Measurements from ENCODE around the gene FRMD4B.

FRMD4B gene

DNA sequence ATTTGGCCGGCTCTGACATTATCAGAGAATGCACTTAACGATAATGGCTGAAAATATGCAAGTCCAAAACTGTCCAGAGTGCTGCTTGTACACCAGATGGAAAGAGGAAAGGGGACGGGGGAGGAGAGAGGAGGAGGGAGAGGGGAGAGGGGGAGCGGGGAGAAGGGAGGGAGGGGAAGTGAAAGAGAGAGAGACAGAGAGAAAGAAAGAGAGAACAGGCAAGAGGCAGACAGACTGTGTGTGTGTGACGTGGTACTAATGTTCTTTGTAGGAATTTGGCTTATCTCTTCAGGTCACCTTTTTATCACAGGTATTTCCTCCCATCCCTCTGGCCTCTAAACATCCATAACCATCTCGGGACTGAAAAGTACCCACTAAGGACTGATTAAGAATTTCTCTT, 188.4 kb downstream of the FRMD4B start:
- DNase-seq = no peak

DNA sequence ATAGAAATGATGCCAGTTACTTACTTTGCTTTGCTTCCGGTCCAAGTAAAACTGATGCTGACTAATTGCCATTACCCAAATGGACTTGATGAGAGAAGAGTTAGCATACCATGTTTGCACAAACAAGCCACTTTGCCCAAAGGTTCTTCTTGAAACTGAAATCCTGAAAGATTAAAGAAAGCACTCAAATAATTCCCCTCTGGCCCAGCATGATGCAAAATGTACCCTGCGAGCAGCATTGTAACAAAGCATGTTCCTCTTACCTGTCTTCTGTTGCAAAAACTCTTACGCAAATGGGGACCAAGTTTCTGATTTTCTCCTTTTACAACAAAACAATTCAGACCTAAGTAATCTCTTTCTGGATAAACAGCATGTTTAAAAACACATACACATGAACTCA, 189.0 kb downstream of the FRMD4B start:
- DNase-seq = no peak

DNA sequence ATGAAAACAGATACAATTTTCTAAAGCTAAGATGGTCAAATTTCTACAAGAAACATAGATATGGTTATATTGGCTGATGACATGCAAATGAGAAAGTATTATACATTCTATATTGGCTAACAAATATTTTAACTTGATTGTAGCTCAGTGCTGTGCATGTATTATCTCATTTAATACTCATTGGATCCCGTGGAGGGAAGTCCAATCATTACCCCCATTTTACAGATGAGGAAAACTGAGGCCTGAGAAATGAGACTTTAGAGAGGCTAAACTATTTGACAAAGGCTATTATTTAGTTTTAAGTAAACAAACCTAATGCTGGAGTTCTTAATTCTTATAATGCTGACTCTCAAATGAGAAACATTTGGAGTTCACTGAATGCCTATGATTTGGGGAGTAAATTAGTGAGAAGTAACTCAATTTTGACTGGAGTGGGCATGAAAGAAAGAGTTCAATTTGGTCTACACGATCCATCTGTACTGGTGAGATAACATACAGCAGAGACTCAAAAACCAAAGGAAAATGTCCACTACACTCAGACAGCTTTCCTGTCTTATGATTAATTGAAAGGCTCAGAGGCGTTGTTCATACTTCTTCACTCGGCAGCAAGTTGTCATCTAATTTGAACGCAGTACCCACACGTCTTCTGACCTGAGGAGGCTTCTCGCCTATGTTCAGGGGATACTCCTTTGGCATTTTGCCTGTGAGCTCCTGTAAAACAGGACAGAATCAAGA, 191.3 kb downstream of the FRMD4B start:
- no peak for DNase-seq

DNA sequence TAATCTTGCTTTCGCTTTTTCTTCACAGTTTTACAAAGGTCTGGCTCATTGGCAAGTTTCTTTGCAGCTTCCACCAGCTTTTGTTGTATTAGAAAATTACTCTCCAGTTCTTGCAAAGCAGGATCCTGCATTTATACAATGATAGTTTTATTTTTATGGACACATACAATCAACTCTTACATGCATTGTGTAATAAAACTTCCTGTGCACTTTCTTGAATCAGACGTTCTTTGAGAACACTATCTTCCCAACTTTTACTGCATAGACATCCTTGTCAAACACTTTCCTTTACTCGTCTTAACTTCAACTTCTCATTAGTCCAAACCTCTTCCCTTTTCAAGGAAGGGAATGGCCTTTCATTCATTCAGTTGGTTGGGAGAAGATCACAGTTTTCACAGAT, 192.1 kb downstream of the FRMD4B start:
- DNase-seq = no peak

DNA sequence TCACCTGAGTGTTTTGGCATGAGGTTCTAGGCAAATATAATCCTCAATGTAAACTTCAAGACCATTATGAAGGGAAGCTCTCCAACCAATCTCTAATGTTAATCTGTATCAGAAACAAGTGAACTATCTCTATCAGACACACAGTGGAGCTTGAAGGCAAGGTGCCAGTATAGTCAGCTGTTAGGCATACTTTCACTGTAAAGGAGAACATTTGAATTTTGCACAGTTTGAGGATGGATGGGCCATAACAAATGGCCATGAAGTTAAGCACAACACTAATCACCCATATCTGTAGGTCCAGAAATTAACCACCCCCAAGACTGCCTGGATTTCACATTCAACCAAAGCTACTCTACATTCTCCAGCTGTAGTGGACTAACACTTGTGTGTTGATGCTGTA, 194.4 kb downstream of the FRMD4B start:
- no peak for DNase-seq

DNA sequence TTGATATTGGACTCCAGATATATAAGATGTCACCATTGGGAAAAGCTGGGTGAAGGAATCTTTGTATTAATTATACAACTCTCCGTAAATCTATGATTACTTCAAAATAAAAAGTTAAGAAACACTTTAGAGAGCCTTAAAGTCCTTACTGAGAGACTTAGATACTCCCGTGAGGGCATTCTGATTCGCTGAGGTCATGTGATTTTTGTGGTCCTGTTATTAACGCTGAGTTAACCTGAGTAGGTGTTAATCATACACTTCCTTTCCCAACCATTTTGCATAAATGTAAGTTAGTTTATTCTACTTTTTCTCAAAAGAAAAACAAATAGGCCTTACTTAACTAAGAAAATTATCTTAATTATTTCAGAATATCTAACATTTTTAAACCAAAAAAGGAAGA, 196.4 kb downstream of the FRMD4B start:
- DNase-seq = no peak

DNA sequence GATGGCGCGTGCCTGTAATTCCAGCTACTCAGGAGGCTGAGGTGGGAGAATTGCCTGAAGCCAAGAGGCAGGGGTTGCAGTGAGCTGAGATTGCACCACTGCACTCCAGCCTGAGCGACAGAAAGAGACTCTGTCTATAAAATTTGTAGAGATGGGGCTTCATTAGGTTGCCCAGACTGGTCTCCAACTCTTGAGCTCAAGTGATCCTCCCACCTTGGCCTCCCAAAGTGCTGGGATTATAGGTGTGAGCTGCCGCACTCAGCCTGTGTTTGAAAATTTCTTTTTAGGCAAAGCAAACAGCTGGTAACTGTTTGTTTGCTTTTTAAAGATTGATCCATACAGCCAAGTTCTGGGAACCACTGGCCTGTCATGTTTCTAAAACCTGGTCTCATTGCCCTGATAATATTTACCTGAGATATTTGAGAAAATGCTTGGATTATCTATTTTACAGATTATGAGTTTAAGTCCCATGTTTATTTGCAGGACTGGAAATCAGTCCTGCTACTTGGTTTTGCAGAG, 199.3 kb downstream of the FRMD4B start:
- no peak for DNase-seq

DNA sequence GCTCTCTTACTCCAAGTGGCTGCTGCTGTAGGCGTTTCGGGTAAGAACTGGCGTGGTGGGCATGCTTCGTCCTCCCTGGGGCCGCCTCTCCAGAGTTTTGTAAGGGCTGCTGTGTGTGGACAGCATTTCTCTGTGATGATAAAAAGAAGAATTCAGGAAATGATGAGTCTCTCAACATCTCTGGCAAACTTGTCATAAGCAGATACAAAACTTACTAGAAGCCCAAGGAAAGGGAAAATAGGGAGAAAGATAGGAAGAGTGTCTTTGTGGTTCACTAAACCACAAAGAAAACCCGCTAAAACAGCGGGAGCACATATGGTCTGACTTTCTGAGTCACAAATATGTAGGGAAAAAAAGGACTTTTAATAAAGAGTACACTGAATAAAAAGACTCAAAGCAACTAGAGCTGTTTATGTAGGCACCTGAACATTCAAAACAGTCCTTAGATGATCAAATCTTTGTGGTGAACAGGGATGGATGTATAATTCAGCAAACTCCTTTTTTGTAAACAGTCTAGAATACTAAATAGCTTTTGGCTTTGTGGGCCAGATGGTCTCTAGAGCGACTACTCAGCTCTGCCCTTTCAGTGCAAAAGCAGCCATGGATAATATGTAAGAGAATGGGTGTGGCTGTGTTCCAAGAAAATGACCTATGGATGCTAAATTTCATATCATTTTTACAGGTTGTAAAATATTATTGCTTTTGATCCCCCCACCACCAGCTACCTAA, 203.1 kb downstream of the FRMD4B start:
- DNase-seq = no peak

DNA sequence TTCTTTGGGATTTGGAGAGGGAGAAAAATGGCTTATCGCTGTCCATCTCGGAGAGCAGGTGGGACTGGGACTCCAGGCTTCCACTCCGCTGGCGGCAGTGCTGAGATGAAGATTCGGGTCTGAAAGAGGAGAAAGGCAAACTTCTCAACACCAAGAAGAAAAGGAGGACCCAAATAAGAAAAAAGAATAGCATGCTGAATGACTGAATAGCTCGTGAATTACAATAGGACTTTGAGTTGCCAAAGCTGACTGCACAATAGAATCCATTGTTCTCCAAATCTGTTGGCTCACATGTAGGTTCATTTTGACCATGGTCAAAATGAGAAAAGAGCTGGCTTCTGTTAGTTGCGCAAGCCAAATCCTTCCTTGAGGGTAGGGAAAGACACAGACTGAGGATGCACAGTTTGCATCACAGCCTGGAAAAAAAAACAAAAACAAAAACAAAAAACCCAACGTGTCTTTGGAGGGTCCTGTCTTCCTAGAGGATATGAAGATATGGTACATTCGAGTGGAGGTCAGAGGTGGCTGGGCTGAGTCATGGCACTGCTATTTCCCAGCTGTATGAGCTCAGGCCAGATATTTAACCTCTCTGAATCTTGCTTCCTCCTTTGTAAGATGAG, 204.2 kb downstream of the FRMD4B start:
- no peak for DNase-seq

DNA sequence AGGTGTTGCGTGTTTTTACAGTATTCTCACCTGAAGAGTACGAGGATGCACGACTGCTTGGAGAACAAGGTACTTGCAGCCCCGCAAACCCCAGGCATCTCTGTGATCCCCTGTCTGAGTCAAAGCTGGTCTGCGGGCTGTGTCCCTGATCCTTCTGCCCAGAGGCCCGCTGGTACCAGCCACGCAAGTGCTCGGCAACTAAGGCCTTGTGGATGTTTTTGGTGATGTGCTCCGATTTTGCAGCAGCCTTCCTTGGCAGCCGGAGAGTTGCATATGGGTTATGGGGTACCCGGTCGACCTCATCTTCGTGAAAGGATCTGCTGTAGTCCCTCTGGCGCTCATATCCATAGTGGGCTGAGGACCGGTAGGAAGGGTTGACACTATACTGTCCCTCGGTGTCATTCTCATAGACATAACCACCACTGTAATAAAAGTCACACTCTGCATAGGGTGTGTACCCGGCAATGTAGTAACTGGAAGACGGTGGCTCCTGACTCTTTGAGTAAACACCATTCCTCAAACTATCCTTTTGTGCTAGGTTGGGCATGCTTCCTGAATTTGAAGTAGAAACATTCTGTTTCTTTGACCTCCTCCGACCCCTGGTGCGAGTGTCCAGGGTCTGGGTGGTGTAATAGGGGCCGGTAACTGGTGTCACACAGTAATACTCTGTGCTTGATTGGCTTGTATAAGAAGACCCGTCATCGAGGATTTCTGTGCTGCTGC, 204.9 kb downstream of the FRMD4B start:
- DNase-seq = no peak

DNA sequence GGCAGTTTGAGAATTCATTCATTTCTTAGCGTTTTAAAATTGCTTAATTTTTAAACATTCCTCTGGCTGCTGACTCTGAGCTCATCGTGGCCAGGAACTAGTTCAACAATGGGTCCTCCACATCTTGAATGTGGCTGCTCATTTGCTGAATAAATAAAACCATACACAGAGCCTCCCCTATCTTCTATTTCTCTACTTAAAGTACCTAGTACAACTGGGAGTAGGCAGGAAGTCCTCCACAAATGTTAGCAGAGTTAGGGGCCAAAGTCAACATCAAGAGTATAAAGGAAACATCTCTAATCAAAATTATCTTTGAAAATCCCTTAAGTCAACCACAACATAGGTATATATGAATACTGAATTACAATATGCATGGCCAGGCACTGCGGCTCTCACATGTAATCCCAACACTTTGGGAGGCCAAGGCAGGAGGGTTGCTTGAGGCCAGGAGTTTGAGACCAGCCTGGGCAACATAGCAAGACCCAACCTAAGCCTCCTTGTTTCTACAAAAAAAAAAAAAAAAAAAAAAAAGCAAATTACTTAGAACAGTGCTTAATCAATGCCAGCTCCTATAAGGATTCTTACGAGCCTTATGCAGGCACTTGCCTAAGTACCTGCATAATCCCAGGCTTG, 206.0 kb downstream of the FRMD4B start:
- DNase-seq = no peak

DNA sequence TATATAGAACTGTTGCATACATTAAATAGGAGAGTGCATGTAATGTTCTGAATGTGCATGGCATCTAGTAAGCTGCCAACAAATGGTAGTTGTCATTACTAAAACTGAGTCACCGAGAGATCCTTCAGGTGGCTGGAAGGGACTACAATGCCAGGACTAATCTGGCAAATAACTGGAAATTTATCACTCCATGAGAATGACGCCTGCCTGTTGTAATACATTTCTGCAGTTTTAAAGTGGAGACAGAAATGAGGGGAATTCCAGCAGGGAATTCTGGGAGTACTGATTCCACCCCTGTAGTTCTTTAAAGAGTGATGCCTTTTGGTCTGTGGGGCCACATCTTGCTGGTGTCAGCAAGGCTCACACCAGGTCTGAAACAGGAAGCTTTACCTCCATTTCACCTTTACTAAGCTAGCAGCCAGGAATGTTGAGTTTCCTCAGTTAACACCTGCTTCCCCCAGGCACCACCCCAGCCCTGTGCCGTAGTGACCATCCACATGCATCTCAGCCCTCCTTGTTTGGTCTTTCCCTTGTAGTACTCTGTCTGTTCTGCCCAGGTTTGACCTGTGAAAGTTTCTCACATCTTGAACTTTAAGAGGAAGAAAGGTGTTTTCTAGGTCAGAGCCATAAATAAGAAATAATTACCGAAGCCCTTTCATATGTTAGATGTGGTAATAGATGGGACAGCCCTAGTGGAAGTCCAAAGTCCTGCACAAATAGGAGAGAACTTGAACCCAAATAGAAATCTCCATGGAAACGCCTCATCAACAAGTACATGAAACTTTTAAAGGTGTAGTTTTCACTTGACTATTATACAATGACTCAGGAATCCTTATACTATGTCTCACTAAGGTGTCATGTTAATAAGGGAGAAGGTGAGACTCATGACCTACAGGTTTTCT, 206.8 kb downstream of the FRMD4B start:
- DNase-seq = no peak

DNA sequence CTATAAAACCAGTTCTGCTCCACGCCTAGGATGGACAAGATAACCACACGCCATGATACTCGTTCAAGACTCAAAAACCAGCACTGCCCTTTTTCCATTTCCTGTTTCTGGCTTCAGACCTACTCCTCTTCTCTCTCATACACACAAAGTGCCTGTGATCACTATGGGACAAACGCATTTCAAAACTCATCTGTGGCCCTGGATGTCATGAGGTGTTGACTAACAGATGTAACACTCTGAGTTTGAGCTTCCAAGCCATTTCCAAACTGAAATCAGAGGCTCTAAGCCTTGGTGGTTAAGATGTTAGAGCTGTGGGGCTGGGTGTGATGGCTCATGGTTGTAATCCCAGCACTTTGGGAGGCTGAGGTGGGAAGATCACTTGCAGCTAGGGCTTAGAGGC, 207.8 kb downstream of the FRMD4B start:
- no peak for DNase-seq

DNA sequence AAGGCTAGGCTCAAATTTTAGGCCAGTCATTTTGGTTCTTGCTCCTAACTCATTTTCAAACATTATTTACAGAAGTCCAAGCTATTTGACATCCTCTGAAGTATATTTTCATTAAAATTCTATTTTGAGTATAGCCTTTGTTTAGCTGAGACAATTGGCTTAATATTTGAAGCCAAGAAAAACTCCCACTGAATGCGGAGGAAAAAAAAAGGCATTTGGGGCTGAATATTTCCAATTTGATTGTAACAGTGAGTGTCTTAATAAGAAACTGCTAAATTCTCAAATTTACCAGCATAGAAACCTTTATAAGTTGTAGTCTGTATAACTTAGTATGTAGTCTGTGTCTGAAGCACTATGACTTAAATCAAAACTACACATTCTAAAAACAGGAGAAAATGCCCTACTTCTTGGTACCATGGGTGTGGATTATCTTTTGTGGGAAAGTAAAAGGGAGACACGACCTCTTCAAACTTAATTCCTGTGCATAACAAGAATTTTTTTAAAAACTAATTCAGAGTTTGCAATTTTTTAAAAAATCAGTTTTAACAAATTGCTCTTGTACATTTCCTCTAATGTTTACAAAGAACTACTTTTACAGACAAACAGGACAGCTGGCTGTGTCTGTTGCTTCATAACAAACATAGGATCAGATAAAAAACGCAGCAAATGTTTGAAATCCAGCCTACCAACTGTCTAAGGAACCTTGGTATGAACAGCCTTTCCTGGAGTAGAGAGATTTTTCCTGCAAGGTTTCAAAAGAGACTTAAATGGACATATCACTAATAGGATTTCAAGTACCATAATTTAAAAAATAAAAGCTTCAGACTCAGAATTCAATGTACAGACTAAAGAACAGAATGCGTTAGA, 210.8 kb downstream of the FRMD4B start:
- no peak for DNase-seq

DNA sequence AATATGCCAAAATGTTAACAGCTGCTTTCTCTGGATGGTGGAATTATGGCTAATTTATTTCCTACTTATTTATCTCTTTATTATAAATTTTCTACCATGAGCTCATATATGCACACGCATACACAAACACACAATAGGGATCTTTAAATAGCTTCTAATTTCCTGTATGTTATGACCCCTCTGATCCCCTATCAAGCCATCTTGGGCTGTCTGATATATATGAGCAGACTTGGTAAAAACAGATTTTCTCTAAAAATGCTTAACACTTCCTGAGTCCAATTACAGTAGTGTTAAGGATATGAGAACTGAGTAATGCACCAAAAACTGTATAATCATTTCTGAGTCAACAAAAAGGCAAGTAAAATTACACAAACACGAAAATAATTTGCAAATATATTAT, 211.4 kb downstream of the FRMD4B start:
- DNase-seq = no peak

DNA sequence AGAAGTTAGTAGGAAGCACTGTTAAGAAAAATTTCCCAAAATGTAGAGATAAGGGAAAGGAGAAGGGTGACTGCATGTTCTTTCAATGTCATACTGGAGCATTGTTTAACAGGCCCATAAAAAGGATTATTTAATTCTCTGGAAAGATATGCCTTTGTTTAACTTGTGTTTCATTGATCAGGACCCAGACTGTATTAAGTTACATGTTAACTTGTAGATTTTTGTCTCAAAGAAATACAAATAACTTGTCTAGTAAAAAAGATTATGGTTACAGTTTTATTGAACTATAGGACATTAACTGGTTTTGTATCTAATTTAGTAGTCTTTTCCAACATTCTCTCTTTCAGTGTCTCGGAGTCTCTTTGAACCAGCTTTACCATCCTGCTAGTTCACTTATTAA, 213.8 kb downstream of the FRMD4B start:
- no peak for DNase-seq

DNA sequence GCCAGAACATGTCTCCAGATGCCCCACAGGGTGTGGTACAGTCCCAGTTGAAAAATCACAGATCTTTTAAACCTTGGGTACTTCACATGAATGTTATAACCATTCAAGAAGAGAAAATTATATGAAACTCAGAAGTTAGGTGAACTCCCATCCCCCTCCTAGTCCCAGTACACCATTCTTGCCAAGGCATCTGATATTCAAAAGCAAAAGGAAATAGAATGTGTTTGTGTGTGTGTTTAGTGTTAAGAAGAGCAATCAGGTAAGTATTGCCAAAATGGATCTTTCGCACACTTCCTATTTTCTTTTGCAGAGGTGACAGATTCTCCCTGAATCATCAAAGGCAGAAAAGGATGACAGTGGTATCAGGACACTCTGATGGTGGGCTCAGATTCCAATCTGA, 219.4 kb downstream of the FRMD4B start:
- no peak for DNase-seq

DNA sequence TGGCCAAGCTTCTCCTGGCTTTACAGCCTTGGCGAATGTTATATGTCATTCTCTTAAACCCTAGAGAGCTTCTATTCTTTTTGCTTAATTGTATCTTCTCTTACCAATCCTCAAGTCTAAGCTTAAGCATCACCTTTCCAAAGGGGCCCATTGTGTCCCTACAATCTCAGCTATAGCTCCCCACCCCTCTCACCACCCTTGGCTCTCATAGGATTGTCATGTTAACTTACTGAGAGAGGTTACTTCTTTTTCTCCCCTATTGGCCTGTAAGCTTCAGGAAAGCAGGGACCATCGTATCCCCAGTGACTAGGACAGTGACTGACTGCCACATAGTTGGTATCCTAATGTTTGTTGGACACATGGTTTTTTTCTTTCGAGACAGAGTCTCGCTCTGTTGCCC, 220.1 kb downstream of the FRMD4B start:
- no peak for DNase-seq

DNA sequence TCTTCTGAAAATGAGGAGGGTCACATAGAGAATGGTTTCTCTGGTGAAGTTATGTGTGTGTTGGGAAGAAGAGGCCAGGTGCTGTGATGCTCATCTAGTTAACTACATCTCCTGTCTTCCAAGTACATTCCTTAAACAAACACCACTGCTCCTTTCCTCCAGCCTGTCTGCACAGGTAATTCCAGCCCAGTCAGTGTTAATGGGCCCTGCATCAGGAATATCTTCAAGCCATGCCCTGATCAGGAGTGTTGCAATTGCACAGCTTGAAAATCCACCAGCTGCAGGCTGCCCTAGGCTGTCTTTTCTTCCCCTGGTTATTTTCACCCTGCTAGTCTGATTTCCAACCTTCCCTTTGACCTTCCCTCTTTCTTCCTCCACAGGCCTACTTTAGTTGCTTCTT, 221.6 kb downstream of the FRMD4B start:
- no peak for DNase-seq

DNA sequence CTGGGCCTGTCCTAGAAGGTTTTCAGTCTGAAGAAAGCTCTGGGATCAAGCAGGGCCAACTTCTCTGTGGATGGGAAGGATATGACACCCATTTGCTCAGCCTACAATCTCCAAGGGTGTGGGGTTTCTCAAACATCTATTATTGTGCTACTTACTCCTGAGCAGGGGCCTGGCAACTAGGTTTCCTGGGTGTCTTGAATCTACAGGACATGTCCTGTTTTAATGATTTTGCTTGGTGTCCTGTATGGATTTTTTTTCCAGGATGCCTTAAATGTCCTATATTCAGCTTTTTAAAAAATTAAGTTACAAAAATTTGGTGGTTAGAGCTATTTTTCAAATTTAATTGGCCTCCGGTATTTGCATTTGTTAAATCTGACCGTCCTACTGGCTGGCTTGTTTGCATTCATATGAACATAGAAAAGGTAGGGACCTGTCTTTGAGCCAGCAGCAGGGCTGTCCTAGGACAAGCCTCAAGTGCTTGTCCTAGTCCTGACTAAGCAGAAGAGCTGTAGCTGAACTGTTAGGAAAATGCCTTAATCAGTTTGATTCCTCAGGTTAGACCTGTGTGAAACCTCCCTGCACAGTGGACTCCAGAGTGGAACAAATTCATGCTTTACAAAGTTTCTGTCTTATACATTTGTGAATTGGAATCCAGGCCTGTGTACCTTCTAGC, 223.4 kb downstream of the FRMD4B start:
- DNase-seq = no peak
